ENCODE measurements around the gene PLXNB3.

PLXNB3 gene

GRCh38 chrX:153732401-153732800, 31.6 kb upstream of the PLXNB3 start:
- TF ChIP-seq CTCF (IDR thresholded peaks at IDR 0.05; ENCODE audit: low read depth, low read length): no peak
- H3K4me3 ChIP-seq (ENCODE audit: low read depth, low read length): no peak overlapping the region
- no peaks in the 10 kb centered on the region for H3K36me3 ChIP-seq
- no peaks in the 10 kb centered on the region for H3K27me3 ChIP-seq
- peaks cover 11% of the 10 kb centered on the region for H3K4me1 ChIP-seq
- H3K9me3 ChIP-seq: no peaks in the 10 kb centered on the region
- no peak for DNase-seq

- Histone ChIP-seq H3K27me3 (no peaks in the 10 kb centered on the region), H3K36me3 (no peaks in the 10 kb centered on the region), H3K4me3 (ENCODE audit: low read depth, low read length) (no peak overlapping the region), H3K4me1 (peaks cover 8% of the 10 kb centered on the region; the same call in 1 of the 2 replicates), H3K9me3 (no peaks in the 10 kb centered on the region)
- no peak for DNase-seq
- TF ChIP-seq CTCF (IDR thresholded peaks at IDR 0.05; ENCODE audit: low read depth, low read length): no peak
Measured at GRCh38 chrX:153733651-153734240, 30.3 kb upstream of the PLXNB3 start.

GRCh38 chrX:153734871-153735270, 29.2 kb upstream of the PLXNB3 start:
- H3K9me3 ChIP-seq: no peaks in the 10 kb centered on the region

GRCh38 chrX:153735274-153735673, 28.8 kb upstream of the PLXNB3 start:
- Histone ChIP-seq H3K36me3 (no peaks in the 10 kb centered on the region), H3K9me3 (no peaks in the 10 kb centered on the region), H3K4me1 (peaks cover 8% of the 10 kb centered on the region; the same call in 1 of the 2 replicates), H3K27me3 (no peaks in the 10 kb centered on the region), H3K4me3 (ENCODE audit: low read depth, low read length) (no peak overlapping the region)
- no peak for DNase-seq
- TF ChIP-seq CTCF (IDR thresholded peaks at IDR 0.05; ENCODE audit: low read depth, low read length): no peak

More at GRCh38 chrX:153734871-153735270, 29.2 kb upstream of the PLXNB3 start:
- peaks cover 8% of the 10 kb centered on the region; the same call in 1 of the 2 replicates for H3K4me1 ChIP-seq
- H3K27me3 ChIP-seq: no peaks in the 10 kb centered on the region
- H3K36me3 ChIP-seq: no peaks in the 10 kb centered on the region
- H3K4me3 ChIP-seq (ENCODE audit: low read depth, low read length): no peak overlapping the region
- no peak for DNase-seq
- TF ChIP-seq CTCF (IDR thresholded peaks at IDR 0.05; ENCODE audit: low read depth, low read length): no peak

DNA sequence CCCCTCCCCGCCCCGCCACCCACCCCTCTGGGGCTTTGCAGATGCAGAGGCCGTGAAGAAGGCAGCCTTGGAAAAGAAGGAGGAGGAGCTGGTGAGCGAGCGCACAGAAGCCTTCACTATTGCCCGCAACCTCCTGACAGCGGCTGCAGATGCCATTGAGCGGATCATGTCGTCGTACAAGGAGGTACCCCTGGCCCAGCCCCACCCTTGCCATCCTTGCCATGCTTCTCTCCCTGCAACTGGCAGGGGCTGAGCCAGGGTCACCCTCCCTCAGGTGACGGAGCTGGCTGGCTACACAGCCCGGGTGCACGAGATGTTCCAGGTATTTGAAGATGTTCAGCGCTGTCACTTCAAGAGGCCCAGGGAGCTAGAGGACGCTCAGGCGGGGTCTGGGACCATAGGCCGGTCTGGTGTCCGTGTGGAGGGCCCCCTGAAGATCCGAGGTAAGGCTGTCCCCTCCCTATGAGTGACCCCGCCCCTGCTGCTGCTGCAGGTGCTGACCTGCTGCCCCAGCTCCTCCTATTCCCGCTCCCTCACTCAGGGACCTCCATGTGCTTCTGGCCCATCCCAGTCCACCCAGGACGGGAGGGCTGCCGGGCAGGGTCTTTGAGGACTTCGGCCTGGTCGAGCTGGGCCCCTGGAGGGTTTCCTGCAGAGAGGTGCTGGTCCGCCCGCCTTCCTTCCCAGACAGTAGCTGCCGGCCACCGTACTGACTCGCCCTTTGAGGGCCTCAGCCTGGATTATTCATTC, 27.8 kb upstream of the PLXNB3 start:
- peaks cover 8% of the 10 kb centered on the region; the same call in 1 of the 2 replicates for H3K4me1 ChIP-seq

More for the DNA sequence above, 27.8 kb upstream of the PLXNB3 start:
- H3K27me3 ChIP-seq: no peaks in the 10 kb centered on the region
- H3K4me3 ChIP-seq (ENCODE audit: low read depth, low read length): no peak overlapping the region
- H3K36me3 ChIP-seq: no peaks in the 10 kb centered on the region
- H3K9me3 ChIP-seq: no peaks in the 10 kb centered on the region
- DNase-seq: no peak
- no peak for TF ChIP-seq CTCF (IDR thresholded peaks at IDR 0.05; ENCODE audit: low read depth, low read length)

All from BE2C (cell line).